ENCODE results near the gene CFAP52. TPM values are rescaled to one million over a fixed set of nuclear protein-coding genes. Genes with fewer than 3 reads are reported as not detected.
"Not testable (repeated sequence)": the region's sequence is repeated elsewhere in the genome, so short reads cannot be mapped to it uniquely, and the experiment has no call there.

The CFAP52 gene
- total and polyA plus RNA-seq, 2 of the 8 experiments (the other 6 are each of a cell fraction or from before 2014, with no cell fraction given) = 0.11 TPM; not detected in 1

DNA sequence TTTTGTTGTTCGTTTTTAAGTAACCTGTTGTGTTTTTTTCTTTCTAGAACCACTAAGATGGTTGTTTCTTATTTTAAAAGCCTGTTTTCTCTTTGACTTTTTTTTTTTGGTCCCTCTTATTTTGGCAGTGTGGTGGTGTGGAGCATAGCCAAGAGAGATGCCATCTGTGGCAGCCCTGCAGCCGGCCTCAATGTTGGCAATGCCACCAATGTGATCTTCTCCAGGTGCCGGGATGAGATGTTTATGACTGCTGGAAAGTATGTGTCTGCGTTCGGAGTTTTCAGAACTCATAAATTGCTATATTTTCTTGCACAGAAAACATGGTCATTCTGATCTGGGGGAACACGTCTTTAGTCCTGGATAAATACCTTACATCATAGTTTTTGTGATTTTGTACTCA, 17.6 kb downstream of the CFAP52 start (continued):
- TF ChIP-seq KDM5A (IDR thresholded peaks at IDR 0.05; ENCODE audit: low read length) = no peak

DNA sequence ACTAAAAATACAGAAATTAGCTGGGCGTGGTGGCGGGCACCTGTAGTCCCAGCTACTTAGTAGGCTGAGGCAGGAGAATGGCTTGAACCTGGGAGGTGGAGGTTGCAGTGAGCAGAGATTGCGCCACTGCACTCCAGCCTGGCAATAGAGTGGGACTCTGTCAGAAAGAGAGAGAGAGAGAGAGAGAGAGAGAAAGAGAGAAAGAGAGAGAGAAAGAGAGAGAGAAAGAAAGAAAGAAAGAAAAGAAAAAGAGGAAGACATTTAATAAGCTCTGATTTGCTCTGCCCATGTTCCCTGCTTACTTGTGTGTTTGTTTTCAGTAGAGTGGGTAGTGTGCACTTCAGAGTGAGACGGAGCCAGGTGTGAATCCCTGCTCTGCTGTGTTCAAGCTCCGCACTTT, 21.2 kb downstream of the CFAP52 start:
- H3K79me1 ChIP-seq (ENCODE audit: low read depth, low read length); H2BK15ac ChIP-seq (ENCODE audit: low read length); H3K4ac ChIP-seq (replicated peaks; ENCODE audit: insufficient read length, low read depth, low read length); H2BK12ac ChIP-seq (ENCODE audit: low read depth, low read length); H3K4me1 ChIP-seq (replicated peaks in 1 of 4; ENCODE audit: control insufficient read depth in 3 of 4, insufficient read depth in 4 of 4, low read length in 3 of 4); H3K27ac ChIP-seq (ENCODE audit: low read depth, low read length); H2BK120ac ChIP-seq (replicated peaks; ENCODE audit: low read depth, low read length); H3K4me2 ChIP-seq (ENCODE audit: insufficient read depth in 1 of 2, low read depth in 2 of 2, low read length in 2 of 2); H3K14ac ChIP-seq (ENCODE audit: insufficient read length); H2AFZ ChIP-seq (ENCODE audit: low read length); POLR2A ChIA-PET (ENCODE audit: partially characterized antibody); H3K27me3 ChIP-seq (replicated peaks in 1 of 4; ENCODE audit: control insufficient read depth in 3 of 4, extremely low read depth in 1 of 4, insufficient read depth in 3 of 4, low read length in 3 of 4); FAIRE-seq; H2AK5ac ChIP-seq (ENCODE audit: low read depth, low read length); H3K79me2 ChIP-seq (ENCODE audit: control insufficient read depth in 1 of 2, insufficient read depth in 2 of 2, low read length in 2 of 2); H3K56ac ChIP-seq (replicated peaks; ENCODE audit: insufficient read length, low read depth, low read length); H2BK20ac ChIP-seq (ENCODE audit: low read length); H2BK5ac ChIP-seq (ENCODE audit: low read depth, low read length); H3K9me3 ChIP-seq (ENCODE audit: insufficient read depth in 2 of 2, low read depth in 1 of 2, low read length in 1 of 2); H3K18ac ChIP-seq (ENCODE audit: extremely low read depth, low read length); H3K9ac ChIP-seq (replicated peaks in 1 of 4; ENCODE audit: extremely low read depth in 1 of 4, low read depth in 3 of 4, low read length in 3 of 4); H3K23ac ChIP-seq (ENCODE audit: insufficient read length); H4K20me1 ChIP-seq (replicated peaks in 1 of 2; ENCODE audit: control insufficient read depth in 1 of 2, insufficient read depth in 2 of 2, low read length in 2 of 2); H4K5ac ChIP-seq (ENCODE audit: insufficient read length, low read depth, low read length); H4K91ac ChIP-seq (replicated peaks; ENCODE audit: insufficient read length, low read length); H3K4me3 ChIP-seq (ENCODE audit: extremely low read depth in 1 of 4, insufficient read depth in 2 of 4, low read depth in 3 of 4, low read length in 4 of 4); DNase-seq (ENCODE audit: low read depth in 1 of 2, low spot score in 2 of 2); H4K8ac ChIP-seq (ENCODE audit: extremely low read depth, insufficient read depth, low read length); H3K23me2 ChIP-seq (ENCODE audit: low read depth, low read length); H3K36me3 ChIP-seq (ENCODE audit: control insufficient read depth in 2 of 4, insufficient read depth in 4 of 4, low read length in 3 of 4): not testable (repeated sequence)
- WGBS, 2 experiments (ENCODE audit: extremely low coverage in 1 of 2, insufficient coverage in 1 of 2, insufficient read length in 1 of 2, insufficient replicate concordance in 2 of 2, low coverage in 1 of 2, low lambda C conversion rate in 2 of 2, missing lambda C conversion rate in 1 of 2) = 85% methylated on average over 4 of the region's 5 CpGs; no CpG with 5 or more reads in 1 of the 2 experiments
- CTCF ChIA-PET (ENCODE audit: partially characterized antibody) = interaction anchor here (0.9 kb wide), 1 partner anchor 20 kb away, joined by 3 read pairs; no protein-coding TSS in a partner anchor

Data from H1 (cell line).